Neuronal stem cell (in vitro differentiated cells): ENCODE results near the gene MEGF8.

Experiments
- DNase-seq: peaks from one replicate; pipeline ENCODE4 v3.0.0-alpha.2; 2013; ENCODE audit warnings: low spot score
- H2AFZ ChIP-seq: one replicate; pipeline ENCODE4 v1.6.1; 2013; ENCODE audit warnings: mild to moderate bottlenecking, low read length, inconsistent platforms
- H2AK5ac ChIP-seq: 2 replicates; pipeline ENCODE4 v1.6.1; 2013; ENCODE audit warnings: low read depth, mild to moderate bottlenecking, inconsistent platforms, low read length, moderate library complexity, mixed read lengths
- H2BK120ac ChIP-seq: 2 replicates; pipeline ENCODE4 v1.6.1; 2013; ENCODE audit warnings: low read depth, mild to moderate bottlenecking, inconsistent platforms, low read length, moderate library complexity, mixed read lengths
- H2BK12ac ChIP-seq: one replicate; pipeline ENCODE4 v1.6.1; 2013; ENCODE audit warnings: low read length, inconsistent platforms
- H2BK15ac ChIP-seq: 2 replicates; pipeline ENCODE4 v1.6.1; 2013; ENCODE audit warnings: mild to moderate bottlenecking, low read length, inconsistent platforms, mixed read lengths
- H2BK5ac ChIP-seq: one replicate; pipeline ENCODE4 v1.6.1; 2013; ENCODE audit warnings: inconsistent platforms, mild to moderate bottlenecking, low read length, moderate library complexity
- H3K14ac ChIP-seq: one replicate; pipeline ENCODE4 v1.6.1; 2013; ENCODE audit warnings: low read length, inconsistent platforms
- H3K18ac ChIP-seq: 2 replicates; pipeline ENCODE4 v1.6.1; 2013; ENCODE audit warnings: low read length, inconsistent platforms
- H3K23ac ChIP-seq: 2 replicates; pipeline ENCODE4 v1.6.1; 2013; ENCODE audit warnings: low read depth, mild to moderate bottlenecking, mixed read lengths, low read length, inconsistent platforms; ENCODE audit not compliant: poor library complexity
- H3K27ac ChIP-seq: replicated peaks from 3 replicates; pipeline ENCODE4 v1.5.1; 2013; ENCODE audit warnings: low read length, inconsistent platforms
- H3K27me3 ChIP-seq, 3 experiments: 2 replicates each; pipeline ENCODE4 v1.6.1; 2013; ENCODE audit warnings: low read length in 3 of 3, mild to moderate bottlenecking in 2 of 3, inconsistent platforms in 1 of 3, low read depth in 1 of 3, mixed read lengths in 1 of 3, moderate library complexity in 1 of 3; ENCODE audit not compliant: control insufficient read depth in 3 of 3, insufficient read depth in 3 of 3
- H3K36me3 ChIP-seq, 2 donors: replicated peaks in 1 of 2; 2 replicates each; pipeline ENCODE4 v1.6.1; 2013; ENCODE audit warnings: low read length in 2 of 2; ENCODE audit not compliant: control insufficient read depth in 2 of 2, insufficient read depth in 2 of 2
- H3K4ac ChIP-seq: 2 replicates; pipeline ENCODE4 v1.6.1; 2013; ENCODE audit warnings: inconsistent platforms, mild to moderate bottlenecking, low read length, moderate library complexity
- H3K4me1 ChIP-seq, 2 donors: 1 replicate in 1 of 2; 2 replicates in 1 of 2; pipeline ENCODE4 v1.6.1; 2013; ENCODE audit warnings: low read length in 2 of 2, low read depth in 1 of 2; ENCODE audit not compliant: control insufficient read depth in 2 of 2, insufficient read depth in 1 of 2
- H3K4me2 ChIP-seq: one replicate; pipeline ENCODE4 v1.6.1; 2013; ENCODE audit warnings: mild to moderate bottlenecking, low read length, inconsistent platforms; ENCODE audit not compliant: insufficient read depth, poor library complexity, severe bottlenecking
- H3K4me3 ChIP-seq, 2 donors: 2 replicates each; pipeline ENCODE4 v1.5.1; 2013; ENCODE audit warnings: low read length in 2 of 2, mild to moderate bottlenecking in 2 of 2, inconsistent platforms in 1 of 2, moderate library complexity in 1 of 2
- H3K79me1 ChIP-seq: one replicate; pipeline ENCODE4 v1.6.1; 2013; ENCODE audit warnings: low read depth, mild to moderate bottlenecking, inconsistent platforms, low read length, moderate library complexity
- H3K9ac ChIP-seq: one replicate; pipeline ENCODE4 v1.6.1; 2013; ENCODE audit warnings: mild to moderate bottlenecking, low read depth, low read length, inconsistent platforms; ENCODE audit not compliant: poor library complexity
- H3K9me3 ChIP-seq, 2 donors: replicated peaks in 1 of 2; 2 replicates each; pipeline versions ENCODE3 to v1.6.1; 2013; ENCODE audit warnings: low read length in 2 of 2, mild to moderate bottlenecking in 2 of 2, inconsistent platforms in 1 of 2, low read depth in 1 of 2, mixed read lengths in 1 of 2, moderate library complexity in 1 of 2; ENCODE audit not compliant: control insufficient read depth in 2 of 2, insufficient read depth in 1 of 2
- H4K8ac ChIP-seq: one replicate; pipeline ENCODE4 v1.6.1; 2013; ENCODE audit warnings: low read depth, mild to moderate bottlenecking, inconsistent platforms, low read length, moderate library complexity
- H4K91ac ChIP-seq: one replicate; pipeline ENCODE4 v1.6.1; 2013; ENCODE audit warnings: low read length, low read depth, mild to moderate bottlenecking, inconsistent platforms; ENCODE audit not compliant: poor library complexity
- WGBS, 2 donors: extraction: QIAGEN DNeasy Blood & Tissue Kit; methylation state at CpG; one replicate each; pipeline ENCODE4 v1.1.7; 2013; ENCODE audit warnings: missing lambda C conversion rate in 2 of 2, mixed read lengths in 1 of 2; ENCODE audit not compliant: insufficient read length in 2 of 2, insufficient replicate concordance in 1 of 2; ENCODE audit errors: extremely low coverage in 2 of 2; 5-methylcytosine and 5-hydroxymethylcytosine counted together

Gene MEGF8

GRCh38 chr19:42277821-42278451, 47.5 kb upstream of the MEGF8 start:
- Histone ChIP-seq H3K79me1 (peaks cover 14% of the 10 kb centered on the region), H3K4me3 (no peak overlapping the region), H2BK5ac (peak overlapping the region; percentile 48), H4K91ac (no peak overlapping the region), H2BK120ac (no peak overlapping the region), H3K23ac (peak overlapping the region; percentile 52), H2AFZ (no peak overlapping the region), H2AK5ac (peak overlapping the region; percentile 77), H3K4me2 (no peak overlapping the region), H3K9me3 (no peaks in the 10 kb centered on the region), H3K4me1 (peaks cover 22 to 23% of the 10 kb centered on the region in 2 donors), H3K18ac (peak overlapping the region; percentile 46), H3K4ac (no peak overlapping the region), H3K27ac (no peak overlapping the region), H3K36me3 (peaks cover 16 to 32% of the 10 kb centered on the region in 2 donors), H3K27me3 (no peaks in the 10 kb centered on the region), H4K8ac (no peak overlapping the region), H3K9ac (peak overlapping the region; percentile 63), H3K14ac (no peak overlapping the region), H2BK15ac (peak overlapping the region; percentile 55), H2BK12ac (no peak overlapping the region)
- no CpG with 5 or more reads among the region's 10 CpGs for WGBS, 2 donors
- DNase-seq, result no peak

- WGBS, 2 donors, result no CpG with 5 or more reads among the region's 5 CpGs
- H3K14ac ChIP-seq, result no peak overlapping the region
- H3K36me3 ChIP-seq, result peaks cover 10 to 25% of the 10 kb centered on the region in 2 donors
- no peaks in the 10 kb centered on the region for H3K27me3 ChIP-seq
- no peak overlapping the region for H3K4me3 ChIP-seq
- H3K4ac ChIP-seq, result no peak overlapping the region
- H2BK5ac ChIP-seq, result no peak overlapping the region
- peaks cover 28% of the 10 kb centered on the region in 2 donors for H3K4me1 ChIP-seq
- no peak overlapping the region for H4K91ac ChIP-seq
- H2BK120ac ChIP-seq, result no peak overlapping the region
- no peaks in the 10 kb centered on the region for H3K9me3 ChIP-seq
- no peak overlapping the region for H2BK12ac ChIP-seq
- no peak overlapping the region for H2BK15ac ChIP-seq
- no peak overlapping the region for H4K8ac ChIP-seq
- no peak overlapping the region for H3K9ac ChIP-seq
- no peak for DNase-seq
- no peak overlapping the region for H3K18ac ChIP-seq
- H3K27ac ChIP-seq, result no peak overlapping the region
- no peak overlapping the region for H2AFZ ChIP-seq
- peak overlapping the region; percentile 73 for H2AK5ac ChIP-seq
- H3K79me1 ChIP-seq, result peaks cover 16% of the 10 kb centered on the region
- H3K4me2 ChIP-seq, result no peak overlapping the region
- H3K23ac ChIP-seq, result no peak overlapping the region
Measured at GRCh38 chr19:42278452-42279154, 46.8 kb upstream of the MEGF8 start.

GRCh38 chr19:42279155-42279901, 46.1 kb upstream of the MEGF8 start:
- Histone ChIP-seq H3K27ac (peak overlapping the region; percentile 12), H2BK15ac (peak overlapping the region; percentile 19), H3K4me1 (peaks cover 28% of the 10 kb centered on the region in 2 donors), H3K23ac (peak overlapping the region; percentile 52), H2BK5ac (peak overlapping the region; percentile 98), H3K14ac (no peak overlapping the region), H3K79me1 (peaks cover 13% of the 10 kb centered on the region), H3K18ac (peak overlapping the region; percentile 94), H2AK5ac (peak overlapping the region; percentile 48), H3K4ac (no peak overlapping the region), H3K4me2 (peak overlapping the region; percentile 72), H4K8ac (no peak overlapping the region), H3K27me3 (no peaks in the 10 kb centered on the region), H2BK12ac (peak overlapping the region; percentile 86), H3K36me3 (peaks cover 8 to 18% of the 10 kb centered on the region in 2 donors), H2AFZ (peak overlapping the region; percentile 90), H3K4me3 (peak overlapping the region; percentile 12 to 71), H2BK120ac (no peak overlapping the region), H3K9ac (peak overlapping the region; percentile 73), H4K91ac (no peak overlapping the region), H3K9me3 (no peaks in the 10 kb centered on the region)
- WGBS, 2 donors, result no CpG with 5 or more reads among the region's 6 CpGs
- no peak for DNase-seq
